Loucy (cell line): ENCODE results near the gene KRT37.

Experiments used
- EZH2phosphoT487 ChIP-seq: fragments of 200-600 bp; IDR thresholded peaks from 2 replicates; pipeline ENCODE4 v1.6.1; 2018; ENCODE audit warnings: antibody characterized with exemption, mild to moderate bottlenecking, moderate library complexity, borderline replicate concordance
- TF ChIP-seq, protein P1 (sequence below): fragments of 200-600 bp; sonication (generic); conservative IDR thresholded peaks from 2 replicates; pipeline ENCODE4 v1.5.1; 2014; ENCODE audit warnings: mild to moderate bottlenecking, antibody characterized with exemption, low read length

- TF ChIP-seq, protein P1, sequence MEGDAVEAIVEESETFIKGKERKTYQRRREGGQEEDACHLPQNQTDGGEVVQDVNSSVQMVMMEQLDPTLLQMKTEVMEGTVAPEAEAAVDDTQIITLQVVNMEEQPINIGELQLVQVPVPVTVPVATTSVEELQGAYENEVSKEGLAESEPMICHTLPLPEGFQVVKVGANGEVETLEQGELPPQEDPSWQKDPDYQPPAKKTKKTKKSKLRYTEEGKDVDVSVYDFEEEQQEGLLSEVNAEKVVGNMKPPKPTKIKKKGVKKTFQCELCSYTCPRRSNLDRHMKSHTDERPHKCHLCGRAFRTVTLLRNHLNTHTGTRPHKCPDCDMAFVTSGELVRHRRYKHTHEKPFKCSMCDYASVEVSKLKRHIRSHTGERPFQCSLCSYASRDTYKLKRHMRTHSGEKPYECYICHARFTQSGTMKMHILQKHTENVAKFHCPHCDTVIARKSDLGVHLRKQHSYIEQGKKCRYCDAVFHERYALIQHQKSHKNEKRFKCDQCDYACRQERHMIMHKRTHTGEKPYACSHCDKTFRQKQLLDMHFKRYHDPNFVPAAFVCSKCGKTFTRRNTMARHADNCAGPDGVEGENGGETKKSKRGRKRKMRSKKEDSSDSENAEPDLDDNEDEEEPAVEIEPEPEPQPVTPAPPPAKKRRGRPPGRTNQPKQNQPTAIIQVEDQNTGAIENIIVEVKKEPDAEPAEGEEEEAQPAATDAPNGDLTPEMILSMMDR: no peak
- TF ChIP-seq EZH2phosphoT487: no peak
These were observed 30.6 kb downstream of the KRT37 start for GRCh38 chr17:41393826-41394225.
